HuH-7.5 (cell line): Measurements from ENCODE around the gene COL6A2.
"Not testable (repeated sequence)": the region's sequence is repeated elsewhere in the genome, so short reads cannot be mapped to it uniquely, and the experiment has no call there.

Experiments
- DNase-seq: peaks from one replicate; pipeline ENCODE4 v3.0.0; 2011; ENCODE audit warnings: low spot score

COL6A2 gene

DNA sequence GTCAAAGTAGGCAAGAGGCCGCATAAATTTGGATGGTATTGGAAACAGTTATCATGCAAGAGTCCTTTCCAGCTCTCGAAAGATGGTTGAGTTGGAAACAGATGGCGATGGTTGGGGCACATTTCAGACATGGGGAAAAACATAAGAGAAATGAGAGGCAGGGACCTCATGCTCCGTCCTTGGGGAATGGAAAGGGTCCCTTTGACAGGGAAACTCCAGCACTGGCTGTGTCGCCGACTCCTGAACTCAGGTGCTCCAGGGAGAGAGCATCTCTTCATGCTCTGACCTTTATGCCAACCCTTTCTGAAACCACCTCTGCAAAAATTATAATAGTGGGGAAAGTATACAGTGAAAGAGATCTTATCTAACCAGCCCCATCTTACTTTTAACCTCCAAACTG lies 36.8 kb upstream of the COL6A2 start:
- DNase-seq: no peak

DNA sequence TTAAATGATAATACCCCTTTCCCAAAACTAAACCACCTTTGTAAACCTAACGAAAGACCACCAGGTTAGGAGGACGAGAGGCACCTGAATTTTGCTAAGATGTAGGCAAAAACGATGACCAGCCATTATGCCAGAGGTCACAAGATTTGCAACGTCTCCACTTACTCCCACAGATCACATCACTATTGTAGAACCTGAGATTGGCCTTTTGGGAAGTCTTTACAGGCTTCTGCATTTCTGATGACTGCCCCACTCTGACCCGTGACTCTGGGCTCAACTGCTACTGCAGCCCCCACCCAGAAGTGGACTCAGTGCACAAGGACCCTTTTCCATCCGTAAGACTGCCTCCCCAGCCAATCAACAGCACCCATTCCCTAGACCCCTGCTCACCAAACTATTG lies 36.4 kb upstream of the COL6A2 start:
- DNase-seq: no peak

DNA sequence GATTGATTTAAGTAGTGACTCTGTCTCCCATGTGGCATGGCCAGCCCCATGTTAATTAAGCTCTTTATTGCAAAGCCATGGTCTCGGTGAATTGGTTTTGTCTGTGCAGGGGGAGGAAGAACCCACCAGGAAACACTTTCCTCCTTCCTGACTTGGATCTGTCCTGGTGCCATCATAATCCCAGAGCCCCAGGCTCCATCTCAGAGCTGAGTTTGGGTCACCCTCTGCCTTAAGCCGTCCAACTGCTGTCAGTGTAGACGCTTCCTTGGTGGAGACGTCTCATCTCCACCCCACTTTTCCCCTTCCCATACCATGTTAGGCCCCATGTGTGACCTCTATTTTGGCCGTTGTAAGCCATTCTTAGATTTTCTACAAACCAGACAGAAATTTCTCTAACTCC lies 36.0 kb upstream of the COL6A2 start:
- no peak for DNase-seq

DNA sequence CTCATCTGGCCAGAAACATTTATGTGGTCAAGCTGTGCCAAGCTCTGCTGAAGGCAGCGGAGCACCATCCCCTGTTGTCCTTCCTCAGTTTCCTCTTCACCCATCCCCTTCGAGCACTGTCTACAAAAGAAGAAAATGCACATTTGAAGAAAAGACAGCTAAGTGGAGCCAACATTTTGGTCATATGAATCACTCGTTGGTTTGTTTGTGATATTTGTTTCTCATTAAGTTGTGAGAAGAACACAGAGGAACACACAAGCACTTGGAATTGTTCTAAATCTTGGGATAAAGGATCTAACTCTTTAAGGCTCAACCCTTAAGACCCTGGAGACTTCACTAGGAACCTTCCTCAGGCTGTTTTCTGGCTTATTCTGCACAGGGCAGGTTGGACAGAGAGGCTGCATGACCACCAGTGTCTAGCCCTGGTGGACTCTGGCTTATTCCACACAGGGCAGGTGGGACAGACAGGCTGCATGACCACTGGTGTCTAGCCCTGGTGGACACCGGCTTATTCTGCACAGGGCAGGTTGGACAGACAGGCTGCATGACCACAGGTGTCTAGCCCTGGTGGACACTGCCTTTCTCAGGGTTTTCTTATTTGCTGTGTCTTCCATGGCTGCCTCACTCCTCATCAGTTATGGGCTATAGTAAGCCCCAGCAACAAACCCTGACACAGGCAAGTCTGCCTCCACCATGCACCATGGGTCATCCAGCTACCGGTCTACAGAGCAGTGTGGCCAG lies 35.3 kb upstream of the COL6A2 start:
- no peak for DNase-seq

DNA sequence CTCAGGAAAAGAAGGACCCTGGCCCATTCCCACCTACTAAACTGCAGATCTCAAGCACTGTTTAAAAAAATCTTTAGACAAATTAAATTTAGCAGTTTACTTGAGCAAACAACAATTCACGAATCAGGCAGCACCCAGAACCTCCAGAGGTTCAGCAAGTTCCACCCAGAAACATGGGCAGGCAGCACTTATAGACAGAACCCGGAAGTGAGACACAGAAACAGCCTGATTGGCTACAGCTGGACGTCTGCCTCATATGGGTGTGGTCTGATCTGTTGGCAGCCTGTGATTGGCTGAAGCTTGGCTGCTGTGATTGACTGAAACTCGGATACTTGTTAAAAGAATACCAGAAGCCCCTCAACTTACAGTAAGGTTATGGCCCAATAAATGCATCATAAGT lies 34.7 kb upstream of the COL6A2 start:
- DNase-seq: no peak

DNA sequence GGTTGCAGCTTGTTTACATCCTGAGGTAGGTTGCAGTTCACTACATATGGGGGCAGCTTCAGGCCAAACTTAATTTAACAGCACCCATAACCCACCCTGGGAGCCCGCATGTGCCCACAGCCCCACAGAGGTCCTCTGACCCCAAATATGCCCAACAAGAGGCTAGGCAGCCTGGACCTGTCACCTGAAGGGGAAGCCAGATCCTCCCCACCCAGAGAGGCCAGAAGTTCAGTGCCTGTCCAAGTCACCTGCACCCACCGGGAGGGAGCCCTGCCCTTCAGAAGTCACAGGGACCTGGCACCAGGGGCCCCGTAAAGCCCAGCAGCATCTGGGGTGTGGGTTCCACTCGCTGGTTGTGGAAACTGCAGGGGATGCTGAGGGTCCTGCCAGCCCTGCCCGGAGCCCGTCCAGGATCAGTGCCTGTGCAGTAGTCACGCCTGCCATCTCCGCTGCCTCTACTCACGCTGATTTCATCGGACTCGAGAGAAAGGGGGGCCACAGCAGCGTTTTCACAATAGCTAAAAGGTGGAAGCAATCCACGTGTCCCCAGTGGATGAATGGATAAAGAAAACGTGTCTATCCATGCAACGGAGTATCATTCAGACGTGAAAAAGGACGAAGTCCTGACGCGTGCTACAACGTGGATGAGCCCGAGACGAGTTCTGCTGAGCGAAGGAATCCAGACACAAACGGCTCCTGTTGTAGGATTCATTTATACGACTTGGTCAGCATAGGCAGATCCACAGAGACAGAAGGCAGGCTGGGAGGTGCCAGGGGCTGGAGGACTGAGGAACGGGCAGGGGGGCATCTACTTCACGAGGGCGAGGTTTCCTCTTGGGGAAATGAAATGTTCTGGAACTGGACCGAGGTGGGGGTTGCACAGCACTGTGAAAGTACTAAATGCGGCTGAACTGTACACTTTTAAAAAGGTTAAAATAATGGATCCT lies 33.9 kb upstream of the COL6A2 start:
- DNase-seq: no peak

DNA sequence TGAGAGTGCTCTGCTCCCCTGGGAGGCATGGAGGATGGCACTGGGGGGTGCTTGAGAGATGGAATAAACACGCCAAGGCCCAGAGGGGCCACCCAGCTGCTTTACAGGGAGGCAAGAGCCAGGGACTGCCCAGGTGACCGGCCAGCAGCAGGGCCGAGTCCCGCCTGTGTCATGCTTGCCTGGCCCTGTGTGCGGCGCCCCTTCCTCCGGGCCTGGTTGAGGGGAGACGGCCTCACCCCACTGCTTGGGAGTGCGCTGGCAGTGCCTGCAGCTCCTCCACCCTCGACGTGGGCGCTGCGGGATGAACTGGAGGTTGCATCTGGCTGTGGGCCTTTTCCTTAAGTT lies 33.1 kb upstream of the COL6A2 start:
- DNase-seq: no peak

DNA sequence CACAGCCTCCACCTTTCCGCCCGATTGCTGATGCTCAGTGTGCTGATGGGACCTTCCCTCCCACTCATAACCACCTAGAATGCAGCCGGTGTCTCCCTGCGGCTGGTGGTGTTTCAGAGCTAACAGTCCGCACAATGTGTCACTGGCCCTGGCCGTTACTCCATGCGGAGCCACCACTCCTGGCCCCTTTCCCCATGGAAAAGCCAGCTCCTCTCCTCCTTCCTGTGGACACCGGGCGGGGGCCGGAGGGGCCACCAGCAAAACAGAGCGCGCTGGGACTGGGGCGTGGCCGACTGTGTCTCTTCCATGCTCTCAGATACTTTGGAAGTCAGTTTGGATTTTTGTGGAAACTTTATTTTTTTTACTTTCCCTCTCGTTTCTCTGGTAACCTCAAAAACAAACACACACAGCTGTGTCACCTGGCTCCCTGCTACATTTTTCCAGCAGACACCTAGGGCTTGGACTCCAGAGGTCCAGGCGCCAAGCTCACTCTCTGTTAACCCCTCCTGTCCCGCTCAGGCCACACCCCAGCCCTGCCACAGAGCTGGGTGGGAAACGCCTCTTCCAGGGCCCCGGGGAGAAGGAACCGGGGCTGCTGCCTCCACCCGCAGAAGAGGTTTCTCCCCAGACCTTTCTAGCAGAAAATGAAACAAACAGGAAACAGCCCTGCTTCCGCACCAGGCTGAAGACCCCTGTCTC lies 32.5 kb upstream of the COL6A2 start:
- DNase-seq: no peak

DNA sequence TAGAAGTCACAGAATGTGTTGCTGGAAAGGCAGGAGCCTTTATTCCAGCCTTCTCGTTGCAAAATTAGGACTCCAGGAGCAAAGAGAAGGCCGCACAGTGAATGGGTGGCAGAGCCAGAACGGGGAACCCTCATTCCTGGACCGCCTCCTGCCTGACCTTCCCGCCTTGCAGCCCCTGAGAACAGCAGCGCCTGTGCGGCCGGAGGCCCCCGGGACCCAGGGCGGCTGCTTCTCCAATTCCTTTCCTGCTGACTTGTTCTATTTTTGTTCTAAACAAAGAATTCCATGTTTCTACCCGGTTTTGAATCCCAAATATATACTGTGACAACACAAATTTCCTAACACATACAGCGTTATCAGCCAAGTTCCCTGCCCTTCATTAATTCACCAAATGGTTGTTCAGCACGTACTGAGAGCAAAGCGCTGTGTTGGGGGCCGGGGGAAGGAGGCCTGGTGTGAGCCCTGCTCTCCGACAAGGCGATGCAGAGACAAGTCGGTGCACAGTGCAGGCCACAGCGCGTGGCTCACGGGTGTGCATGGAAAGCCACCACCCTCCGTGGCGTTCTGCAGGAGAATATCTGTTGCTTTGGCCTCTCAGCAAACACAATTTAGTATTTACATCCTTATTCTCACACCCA lies 31.9 kb upstream of the COL6A2 start:
- no peak for DNase-seq

DNA sequence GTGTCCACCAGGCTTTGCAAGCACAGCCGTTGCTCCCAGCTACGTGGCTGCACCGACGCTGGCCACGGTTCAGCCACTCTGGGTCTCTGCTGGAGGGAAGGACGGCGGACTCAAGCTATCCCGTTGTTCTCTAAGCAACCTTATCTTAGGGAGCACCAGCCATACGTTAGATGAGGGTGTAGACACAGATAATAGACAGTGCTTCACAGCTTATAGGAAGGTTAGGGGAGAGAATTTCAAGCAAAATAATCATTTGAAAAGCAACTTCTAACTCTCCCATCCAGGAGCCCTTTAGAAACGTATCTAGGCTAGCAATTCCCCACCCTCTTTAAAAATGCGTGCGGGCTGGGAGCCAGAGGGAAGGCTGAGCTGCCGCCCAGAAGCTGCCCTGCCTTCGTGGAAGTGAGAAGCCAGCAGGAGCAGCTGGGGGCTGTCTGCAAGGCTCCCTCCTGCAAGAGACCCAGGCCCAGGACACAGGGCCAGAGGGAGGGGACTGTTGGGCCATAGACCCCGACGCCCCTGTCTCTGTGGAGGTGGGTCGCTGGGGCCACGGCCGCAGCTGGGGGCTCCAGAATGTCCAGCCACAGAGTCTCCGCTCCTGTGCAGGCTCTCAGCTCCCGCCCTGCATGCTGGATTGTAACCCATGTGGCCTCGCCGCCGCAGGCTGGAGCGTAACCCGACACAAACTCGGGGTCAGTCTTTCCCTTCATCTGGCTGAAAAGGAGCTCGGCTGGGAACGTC lies 31.2 kb upstream of the COL6A2 start:
- DNase-seq: no peak

DNA sequence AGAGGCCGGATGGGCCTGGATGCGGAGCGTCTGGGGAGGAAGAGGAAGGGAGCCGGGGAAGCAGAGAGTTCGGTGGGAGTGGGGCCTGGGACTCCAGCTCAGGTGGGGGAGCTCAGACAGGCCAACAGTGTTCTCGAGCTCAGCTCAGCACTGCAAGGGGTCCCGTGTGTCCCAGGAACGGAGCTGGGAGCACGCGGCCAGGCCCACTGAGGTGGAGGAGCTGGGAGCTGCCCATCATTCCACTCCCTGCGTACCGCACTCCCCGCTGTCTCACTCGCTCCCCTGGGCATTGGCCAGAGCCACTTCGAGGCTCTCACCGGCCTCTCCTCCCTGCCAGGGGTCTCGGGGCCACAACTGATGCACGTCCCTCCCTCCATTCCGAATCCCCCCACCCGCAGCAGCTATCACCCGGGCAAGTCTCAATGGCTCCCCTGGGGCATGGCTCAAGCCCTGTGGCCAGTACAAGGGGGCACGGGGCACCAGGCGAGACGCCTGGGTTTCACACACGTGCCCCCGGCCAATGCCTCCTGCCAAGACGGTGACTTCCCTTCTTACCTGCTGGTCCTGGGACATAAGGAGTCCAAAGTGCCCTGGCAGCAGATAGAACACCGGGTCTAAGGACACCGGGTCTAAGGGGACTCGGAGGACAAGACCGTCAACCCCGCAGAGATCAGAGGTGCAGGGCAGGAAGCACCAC lies 30.3 kb upstream of the COL6A2 start:
- DNase-seq: no peak

DNA sequence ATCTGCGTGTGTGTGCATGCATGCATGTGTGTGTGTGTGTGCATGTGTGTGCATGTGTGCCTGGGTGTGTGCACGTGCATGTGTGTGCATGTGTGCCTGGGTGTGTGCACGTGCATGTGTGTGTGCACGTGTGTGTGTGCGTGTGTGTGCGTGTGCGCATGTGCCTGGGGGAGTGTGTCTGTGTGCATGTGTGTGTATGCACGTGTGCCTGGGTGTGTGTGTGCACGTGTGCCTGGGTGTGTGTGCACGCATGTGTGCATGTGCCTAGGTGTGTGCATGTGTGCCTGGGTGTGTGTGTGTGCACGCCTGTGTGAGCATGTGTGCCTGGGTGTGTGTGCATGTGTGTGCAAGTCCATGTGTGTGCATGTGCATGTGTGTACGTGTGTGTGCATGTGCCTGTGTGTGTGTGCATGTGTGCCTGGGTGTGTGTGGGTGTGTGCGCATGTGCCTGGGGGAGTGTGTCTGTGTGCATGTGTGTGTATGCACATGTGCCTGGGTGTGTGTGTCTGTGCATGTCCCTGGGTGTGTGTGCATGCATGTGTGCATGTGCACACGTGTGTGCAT lies 29.3 kb upstream of the COL6A2 start:
- no peak for DNase-seq

DNA sequence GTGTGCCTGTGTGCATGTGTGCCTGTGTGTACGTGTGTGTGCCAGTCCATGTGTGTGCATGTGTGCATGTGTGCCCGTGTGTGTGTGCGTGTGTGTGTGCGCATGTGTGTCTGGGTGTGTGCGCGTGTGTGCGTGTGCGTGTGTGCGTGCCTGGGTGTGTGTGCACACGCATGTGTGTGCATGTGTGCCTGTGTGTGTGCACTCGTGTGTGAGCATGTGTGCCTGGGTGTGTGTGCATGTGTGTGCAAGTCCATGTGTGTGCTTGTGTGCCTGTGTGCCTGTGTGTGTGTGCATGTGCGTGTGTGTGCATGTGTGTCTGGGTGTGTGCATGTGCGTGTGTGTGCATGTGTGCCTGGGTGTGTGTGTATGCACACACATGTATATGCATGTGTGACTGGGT lies 28.7 kb upstream of the COL6A2 start:
- no peak for DNase-seq

DNA sequence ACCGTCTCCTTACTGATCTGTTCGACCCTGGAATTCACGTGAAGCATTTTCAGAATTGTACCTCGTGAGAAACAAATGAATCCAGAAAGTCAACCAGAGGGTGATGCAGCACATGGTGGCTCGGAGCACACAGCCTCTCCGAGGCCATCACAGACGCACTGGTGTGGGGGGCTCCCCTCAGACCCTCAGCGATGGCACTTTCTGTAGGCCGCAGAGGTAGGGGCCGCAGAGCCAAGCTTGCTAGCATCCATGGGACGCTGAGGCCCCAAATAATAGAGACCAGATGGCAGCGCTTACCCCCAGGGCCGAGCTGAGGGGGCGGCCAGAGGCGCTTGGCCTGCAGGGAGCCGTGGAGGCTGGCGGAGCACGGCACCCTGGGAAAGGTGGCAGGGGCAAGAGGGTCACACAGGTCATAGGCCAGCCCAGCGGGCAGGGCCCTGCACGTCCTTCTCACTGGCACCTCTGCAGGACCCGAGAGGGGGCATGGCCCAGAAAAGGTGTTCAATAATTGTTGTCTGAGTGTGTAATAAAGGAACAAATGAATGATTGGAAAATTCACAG lies 28.1 kb upstream of the COL6A2 start:
- DNase-seq: no peak

DNA sequence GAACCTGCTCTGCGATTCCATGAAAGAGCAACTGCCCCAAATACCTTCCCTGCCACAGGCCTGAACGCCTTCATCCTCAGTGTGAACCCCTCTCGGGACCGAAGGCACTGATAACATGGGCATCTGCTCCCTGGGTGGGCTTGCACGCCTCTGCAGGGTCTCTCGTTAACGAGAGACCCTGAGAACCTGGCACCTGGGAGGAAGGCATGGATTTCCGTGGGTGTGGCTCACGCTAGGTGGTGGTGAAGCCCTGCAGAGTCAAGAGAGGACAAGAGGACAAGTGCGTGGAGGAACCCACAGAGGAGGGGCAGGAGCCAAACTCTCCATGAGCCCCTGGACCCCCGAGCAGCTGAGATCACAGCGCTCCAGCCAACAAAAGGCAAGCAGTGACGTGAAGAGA lies 26.8 kb upstream of the COL6A2 start:
- DNase-seq: no peak

DNA sequence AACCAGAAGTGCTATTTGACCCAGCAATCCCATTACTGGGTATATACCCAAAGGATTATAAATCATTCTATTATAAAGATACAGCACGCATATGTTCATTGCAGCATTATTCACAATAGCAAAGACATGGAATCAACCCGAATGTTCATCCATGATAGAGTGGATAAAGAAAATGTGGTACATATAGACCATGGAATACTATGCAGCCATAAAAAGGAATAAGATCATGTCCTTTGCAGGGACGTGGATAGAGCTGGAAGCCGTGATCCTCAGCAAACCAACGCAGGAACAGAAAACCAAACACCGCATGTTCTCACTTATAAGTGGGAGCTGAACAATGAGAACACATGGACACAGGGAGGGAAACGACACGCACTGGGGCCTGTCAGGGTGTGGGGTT lies 21.2 kb upstream of the COL6A2 start:
- not testable (repeated sequence) for DNase-seq

DNA sequence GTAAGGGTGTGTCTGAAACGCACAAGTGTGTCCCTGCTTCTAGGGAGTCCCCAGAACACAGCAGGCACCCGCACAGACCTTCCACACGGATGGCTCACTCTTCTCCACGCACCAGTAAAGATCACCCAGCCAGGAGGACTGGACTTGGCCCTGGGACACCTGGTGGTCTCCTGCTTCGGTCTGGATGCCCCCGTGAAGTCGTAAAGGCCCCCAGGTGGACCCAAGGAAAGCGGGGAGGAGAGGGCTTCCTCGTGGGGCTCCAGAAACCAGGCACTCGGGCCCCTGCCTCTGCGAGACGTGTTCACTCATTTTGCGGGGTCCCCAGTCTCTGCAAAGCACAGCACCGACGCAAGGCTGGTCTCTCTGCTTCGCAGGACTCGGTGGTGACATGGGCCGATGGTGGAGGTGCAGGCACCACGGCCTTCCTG lies 20.2 kb upstream of the COL6A2 start:
- no peak for DNase-seq

DNA sequence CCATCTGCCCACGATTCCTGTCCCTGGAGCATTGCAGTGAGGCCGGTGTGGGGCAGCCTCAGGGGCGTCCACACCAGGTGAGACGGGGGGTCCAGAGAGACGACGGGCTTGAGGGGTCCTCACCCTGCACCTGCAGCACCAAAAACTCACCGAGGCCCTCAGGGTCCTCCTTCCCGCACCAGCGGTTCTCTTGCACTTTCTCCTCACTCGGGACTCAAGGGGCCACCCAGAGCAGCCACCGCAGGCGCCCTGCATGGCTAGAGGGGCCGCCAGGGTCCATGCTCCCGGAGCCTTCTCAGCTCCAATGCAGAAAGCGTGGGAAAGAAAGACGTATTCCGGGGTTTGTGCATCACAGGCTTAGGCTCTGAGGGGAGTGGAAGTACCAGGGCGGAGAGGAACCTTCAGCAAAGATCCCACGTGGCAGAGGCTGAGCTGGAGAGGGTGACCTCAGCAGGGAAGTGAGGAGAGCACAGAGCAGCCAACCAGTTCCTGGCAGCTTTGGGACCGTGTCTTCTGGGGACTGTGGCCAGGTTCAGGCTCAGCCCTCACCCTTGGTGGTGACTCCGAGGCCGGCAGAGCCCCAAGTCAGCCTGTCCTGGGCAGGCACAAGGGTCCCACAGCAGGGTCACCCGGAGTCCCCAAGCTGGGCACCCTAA lies 19.5 kb upstream of the COL6A2 start:
- no peak for DNase-seq

DNA sequence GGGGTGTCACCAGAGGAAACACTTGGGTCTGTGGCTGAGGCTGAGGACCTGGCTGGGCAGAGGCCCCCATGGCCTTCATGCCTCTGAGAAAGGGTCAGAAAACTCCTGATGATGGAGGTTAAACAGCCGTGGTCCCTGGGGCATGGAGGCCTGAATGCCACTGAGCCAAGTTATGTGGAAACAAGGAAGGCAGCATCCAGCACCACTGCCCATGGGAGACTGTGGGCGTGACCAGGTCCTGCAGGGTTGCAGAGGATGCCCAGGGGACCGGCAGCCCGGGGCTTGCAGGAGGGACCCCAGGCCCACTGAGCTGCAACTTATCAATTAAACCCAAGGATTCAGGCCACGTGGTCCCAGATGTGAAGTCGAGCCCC lies 18.9 kb upstream of the COL6A2 start:
- no peak for DNase-seq
